PC-9 (cell line): Measurements from ENCODE around the gene EED.

Source experiments
- EZH2 ChIP-seq: fragments of 200-600 bp; sonication (generic); IDR thresholded peaks from 2 replicates; pipeline ENCODE4 v1.8.0; 2017; ENCODE audit warnings: antibody characterized with exemption, low read depth
- TF ChIP-seq, protein P1 (sequence below): fragments of 200-600 bp; sonication (generic); conservative IDR thresholded peaks from 2 replicates; pipeline ENCODE4 v1.6.1; 2017; ENCODE audit warnings: mixed run types, antibody characterized with exemption, mild to moderate bottlenecking, moderate library complexity

DNA sequence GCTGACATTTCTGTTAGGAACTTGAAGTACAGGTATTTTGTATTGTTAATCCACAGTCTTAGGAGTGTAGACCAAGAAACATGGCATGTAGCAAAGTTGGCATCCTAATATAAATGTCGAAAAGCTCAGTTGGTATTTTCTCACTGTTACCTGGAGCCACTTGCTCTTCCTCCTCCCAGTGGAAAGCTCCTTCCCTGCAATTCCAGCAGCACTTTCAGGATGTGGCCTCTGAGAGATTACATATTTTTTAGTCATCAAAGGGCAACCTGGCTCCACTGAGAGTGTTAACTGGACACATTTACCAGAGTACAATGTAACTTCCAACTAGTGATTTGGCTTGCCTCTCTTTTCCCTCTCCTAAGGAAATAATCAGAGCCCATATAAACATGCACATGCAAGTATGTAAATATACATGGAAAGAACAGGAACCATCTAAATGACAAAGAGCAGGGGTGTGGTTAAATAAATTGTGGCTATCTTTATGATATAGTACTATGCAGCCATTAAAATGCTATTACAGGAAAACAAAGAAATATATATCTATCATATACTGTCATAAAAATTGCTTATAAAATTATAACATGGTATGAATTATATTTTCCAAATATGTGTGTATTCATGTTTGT is 14.3 kb upstream of the EED start:
- TF ChIP-seq, protein P1, sequence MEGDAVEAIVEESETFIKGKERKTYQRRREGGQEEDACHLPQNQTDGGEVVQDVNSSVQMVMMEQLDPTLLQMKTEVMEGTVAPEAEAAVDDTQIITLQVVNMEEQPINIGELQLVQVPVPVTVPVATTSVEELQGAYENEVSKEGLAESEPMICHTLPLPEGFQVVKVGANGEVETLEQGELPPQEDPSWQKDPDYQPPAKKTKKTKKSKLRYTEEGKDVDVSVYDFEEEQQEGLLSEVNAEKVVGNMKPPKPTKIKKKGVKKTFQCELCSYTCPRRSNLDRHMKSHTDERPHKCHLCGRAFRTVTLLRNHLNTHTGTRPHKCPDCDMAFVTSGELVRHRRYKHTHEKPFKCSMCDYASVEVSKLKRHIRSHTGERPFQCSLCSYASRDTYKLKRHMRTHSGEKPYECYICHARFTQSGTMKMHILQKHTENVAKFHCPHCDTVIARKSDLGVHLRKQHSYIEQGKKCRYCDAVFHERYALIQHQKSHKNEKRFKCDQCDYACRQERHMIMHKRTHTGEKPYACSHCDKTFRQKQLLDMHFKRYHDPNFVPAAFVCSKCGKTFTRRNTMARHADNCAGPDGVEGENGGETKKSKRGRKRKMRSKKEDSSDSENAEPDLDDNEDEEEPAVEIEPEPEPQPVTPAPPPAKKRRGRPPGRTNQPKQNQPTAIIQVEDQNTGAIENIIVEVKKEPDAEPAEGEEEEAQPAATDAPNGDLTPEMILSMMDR, result no peak
- TF ChIP-seq EZH2, result no peak
